Stimulated activated CD8-positive, alpha-beta memory T cell treated with anti-CD3 and anti-CD28 coated beads, Interleukin-15, amount 100 ng/mL, for 24 hours (primary cell): ENCODE measurements around the gene ARL11.

Source experiments
- DNase-seq: peaks from one replicate; pipeline ENCODE4 v3.0.0-alpha.2; 2020; ENCODE audit warnings: low read depth

The ARL11 gene

GRCh38 chr13:49615836-49616675 lies 12.3 kb upstream of the ARL11 start:
- DNase-seq = no peak

- no peak for DNase-seq
Observed at GRCh38 chr13:49616676-49617065, 11.6 kb upstream of the ARL11 start.

DNA sequence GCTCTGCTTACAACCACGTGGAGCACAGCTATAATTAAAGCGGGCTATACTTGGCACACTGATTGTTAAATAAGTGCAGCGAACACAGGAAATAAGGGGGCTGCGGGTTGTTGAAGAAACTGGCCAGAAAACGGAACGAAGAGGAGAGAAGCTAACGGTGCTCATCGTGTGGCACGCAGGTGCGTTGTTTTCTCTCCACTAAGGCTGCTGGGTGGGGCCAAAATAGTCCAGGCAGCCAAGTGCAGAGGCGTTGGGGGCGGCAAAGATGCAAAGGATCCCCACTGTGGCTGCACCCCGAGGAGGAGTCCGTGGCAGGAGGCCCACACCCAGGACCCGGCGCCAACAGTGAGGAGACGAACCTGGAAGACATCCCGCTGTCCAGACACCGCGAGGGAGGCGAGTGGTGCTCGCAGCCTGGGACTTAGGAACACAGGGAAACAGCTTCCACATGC lies 8.1 kb upstream of the ARL11 start:
- DNase-seq = no peak

DNA sequence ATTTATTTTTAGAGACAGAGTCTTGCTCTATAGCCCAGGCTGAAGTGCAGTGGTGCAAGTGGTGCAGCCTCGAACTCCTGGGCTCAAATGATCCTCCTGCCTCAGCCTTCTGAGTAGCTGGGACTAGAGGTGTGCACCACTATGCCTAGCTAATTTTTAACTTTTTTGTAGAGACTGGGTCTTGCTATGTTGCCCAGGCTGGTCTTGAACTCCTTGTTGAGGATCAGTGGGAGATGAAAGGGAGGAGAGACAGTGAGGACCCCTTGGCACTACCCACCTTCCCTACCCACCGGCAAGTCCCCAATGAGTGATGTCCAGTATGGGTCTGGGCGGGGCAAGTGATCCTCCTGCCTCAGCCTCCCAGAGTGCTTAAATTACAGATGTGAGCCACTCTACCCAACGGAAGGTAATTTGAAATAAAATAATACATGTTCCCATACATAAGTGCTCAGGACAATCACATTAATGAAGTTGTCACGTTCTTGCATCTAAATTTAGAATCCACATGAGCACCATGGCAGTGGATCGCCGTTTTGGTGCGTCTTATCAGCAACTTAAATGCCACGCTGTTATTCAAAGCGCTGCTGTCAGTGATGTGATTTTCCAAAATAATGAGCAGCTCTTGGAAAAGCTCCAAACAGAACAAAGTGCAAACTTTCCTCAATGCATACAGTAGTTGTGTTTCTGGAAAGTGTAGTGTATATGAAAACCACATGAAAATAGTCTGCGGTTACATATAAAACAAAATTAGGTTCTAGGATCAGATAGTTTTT lies 5.9 kb upstream of the ARL11 start:
- no peak for DNase-seq

- no peak for DNase-seq
Observed at GRCh38 chr13:49624229-49624628, 4.1 kb upstream of the ARL11 start.

- no peak for DNase-seq
Observed at GRCh38 chr13:49625392-49626079, 2.8 kb upstream of the ARL11 start.

DNA sequence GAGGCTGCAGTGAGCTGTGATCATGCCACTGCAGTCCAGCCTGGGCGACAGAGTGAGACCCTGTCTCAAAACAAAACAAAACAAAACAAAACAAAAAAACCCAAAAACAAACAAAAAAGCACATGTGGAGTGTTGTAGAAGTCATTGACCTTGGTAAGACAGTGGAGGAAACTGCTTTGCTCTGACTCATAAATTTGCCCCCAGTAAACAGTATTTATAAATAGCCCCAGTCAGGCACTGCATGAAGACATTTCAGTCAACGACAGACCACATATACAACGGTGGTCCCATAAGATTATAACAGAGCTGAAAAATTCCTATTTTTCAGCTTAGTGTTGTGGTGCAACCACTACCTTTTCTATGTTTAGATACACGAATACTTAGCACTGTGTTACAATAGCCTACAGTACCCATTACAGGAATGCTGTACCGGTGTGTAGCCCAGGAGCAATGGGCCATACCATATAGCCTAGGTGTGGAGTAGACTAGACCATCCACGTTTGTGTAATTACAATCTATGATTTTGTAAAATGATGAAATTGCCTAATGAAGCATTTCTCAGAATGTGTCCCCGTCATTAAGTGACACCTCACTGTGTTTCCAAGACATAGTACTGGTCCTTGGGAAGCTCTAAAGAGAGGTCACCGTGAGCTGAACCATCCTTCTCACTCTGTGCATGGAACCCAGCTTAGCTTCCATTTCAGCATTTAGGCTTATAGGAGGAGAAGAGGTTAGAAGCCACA lies 1.1 kb downstream of the ARL11 start:
- no peak for DNase-seq

- DNase-seq = no peak
Observed at GRCh38 chr13:49629947-49630346, 1.6 kb downstream of the ARL11 start.

DNA sequence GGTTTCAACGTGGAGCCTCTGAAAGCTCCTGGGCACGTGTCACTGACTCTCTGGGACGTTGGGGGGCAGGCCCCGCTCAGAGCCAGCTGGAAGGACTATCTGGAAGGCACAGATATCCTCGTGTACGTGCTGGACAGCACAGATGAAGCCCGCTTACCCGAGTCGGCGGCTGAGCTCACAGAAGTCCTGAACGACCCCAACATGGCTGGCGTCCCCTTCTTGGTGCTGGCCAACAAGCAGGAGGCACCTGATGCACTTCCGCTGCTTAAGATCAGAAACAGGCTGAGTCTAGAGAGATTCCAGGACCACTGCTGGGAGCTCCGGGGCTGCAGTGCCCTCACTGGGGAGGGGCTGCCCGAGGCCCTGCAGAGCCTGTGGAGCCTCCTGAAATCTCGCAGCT lies 2.3 kb downstream of the ARL11 start:
- DNase-seq = no peak

GRCh38 chr13:49632156-49632555 lies 3.8 kb downstream of the ARL11 start:
- no peak for DNase-seq

GRCh38 chr13:49633710-49634109 lies 5.4 kb downstream of the ARL11 start:
- DNase-seq = no peak

GRCh38 chr13:49635599-49636433 lies 7.5 kb downstream of the ARL11 start:
- no peak for DNase-seq

DNA sequence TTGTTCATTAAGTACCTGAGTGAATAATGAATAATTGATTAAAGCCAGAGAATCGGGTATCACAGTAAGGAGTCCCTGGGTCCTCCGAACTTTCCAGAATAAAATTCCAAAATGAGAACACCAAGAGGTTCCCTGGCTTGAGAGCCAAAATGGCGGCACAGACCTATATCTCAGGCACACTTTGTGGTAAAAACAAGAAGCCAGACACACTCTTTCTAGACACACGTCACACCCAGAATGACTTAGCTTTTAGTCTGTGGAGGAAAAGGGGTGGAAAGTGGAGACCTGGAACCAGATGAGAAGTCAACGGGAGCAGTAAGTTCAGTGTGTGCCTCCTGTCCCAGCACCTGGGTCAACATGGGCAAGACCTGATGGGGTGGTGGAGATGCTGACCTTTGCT lies 8.4 kb downstream of the ARL11 start:
- no peak for DNase-seq

- no peak for DNase-seq
Observed at GRCh38 chr13:49638030-49638743, 9.9 kb downstream of the ARL11 start.

- DNase-seq = no peak
Observed at GRCh38 chr13:49638744-49639072, 10.4 kb downstream of the ARL11 start.

- DNase-seq = no peak
Observed at GRCh38 chr13:49641801-49642291, 13.5 kb downstream of the ARL11 start.

- no peak for DNase-seq
Observed at GRCh38 chr13:49643035-49643646, 14.8 kb downstream of the ARL11 start.

DNA sequence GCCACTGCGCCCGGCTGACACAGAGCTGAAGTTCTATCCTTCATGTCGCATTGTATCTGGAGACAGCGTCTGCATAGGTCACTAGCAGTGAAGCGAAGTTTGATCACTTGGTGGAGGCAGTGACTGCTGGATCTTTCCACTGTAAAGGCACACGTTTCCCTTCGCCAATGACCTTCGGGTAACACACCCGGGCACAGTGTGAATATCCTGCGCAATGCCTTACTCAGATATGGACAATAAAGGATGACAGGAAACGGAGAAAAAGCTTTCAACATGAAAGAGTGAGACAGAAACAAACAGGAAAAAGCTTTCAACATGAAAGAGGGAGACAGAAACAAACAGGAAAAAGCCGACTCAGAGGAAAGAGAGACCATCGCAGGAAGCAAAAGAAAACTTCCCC lies 17.1 kb downstream of the ARL11 start:
- no peak for DNase-seq

GRCh38 chr13:49646688-49647087 lies 18.4 kb downstream of the ARL11 start:
- no peak for DNase-seq
